Suprapubic skin (tissue), 3 donors: ENCODE measurements around the gene FAR2.

Experiments
- EP300 ChIP-seq: sonication (generic); formaldehyde crosslinking; IDR thresholded peaks from one replicate; pipeline ENCODE4 v1.6.1; 2017; ENCODE audit warnings: antibody characterized with exemption
- POLR2A ChIP-seq, 2 donors: fragments of 450-650 bp; IDR thresholded peaks; one replicate each; pipeline ENCODE4 v1.6.1; 2017; ENCODE audit warnings: antibody characterized with exemption in 2 of 2, mild to moderate bottlenecking in 2 of 2, moderate library complexity in 2 of 2
- TF ChIP-seq, protein P1 (sequence below), 2 donors: fragments of 200-600 bp in 1 of 2; fragments of 450-650 bp in 1 of 2; sonication (generic) in 1 of 2; IDR thresholded peaks; one replicate each; pipeline ENCODE4 v1.5.1; 2016 to 2019; ENCODE audit warnings: antibody characterized with exemption in 2 of 2, mild to moderate bottlenecking in 1 of 2, moderate library complexity in 1 of 2

DNA sequence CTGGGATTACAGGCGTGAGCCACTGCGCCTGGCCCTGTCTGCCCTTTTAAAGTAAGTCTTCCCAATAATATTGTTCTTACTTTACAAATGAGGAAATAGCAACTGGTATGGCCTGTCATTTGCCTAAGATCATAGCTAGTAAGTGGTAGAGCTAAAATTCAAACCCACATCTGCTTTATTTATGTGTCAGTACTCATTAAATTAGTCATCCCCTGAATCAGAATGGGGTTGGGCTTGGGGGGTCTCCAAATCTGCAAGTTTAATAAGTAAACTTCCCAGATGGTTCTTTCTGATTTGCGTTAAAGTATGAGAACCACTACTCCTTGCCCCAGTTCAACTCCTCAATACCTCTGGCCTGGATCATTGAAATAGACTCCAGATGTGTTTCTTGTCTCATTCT, 96.2 kb downstream of the FAR2 start:
- TF ChIP-seq, protein P1, sequence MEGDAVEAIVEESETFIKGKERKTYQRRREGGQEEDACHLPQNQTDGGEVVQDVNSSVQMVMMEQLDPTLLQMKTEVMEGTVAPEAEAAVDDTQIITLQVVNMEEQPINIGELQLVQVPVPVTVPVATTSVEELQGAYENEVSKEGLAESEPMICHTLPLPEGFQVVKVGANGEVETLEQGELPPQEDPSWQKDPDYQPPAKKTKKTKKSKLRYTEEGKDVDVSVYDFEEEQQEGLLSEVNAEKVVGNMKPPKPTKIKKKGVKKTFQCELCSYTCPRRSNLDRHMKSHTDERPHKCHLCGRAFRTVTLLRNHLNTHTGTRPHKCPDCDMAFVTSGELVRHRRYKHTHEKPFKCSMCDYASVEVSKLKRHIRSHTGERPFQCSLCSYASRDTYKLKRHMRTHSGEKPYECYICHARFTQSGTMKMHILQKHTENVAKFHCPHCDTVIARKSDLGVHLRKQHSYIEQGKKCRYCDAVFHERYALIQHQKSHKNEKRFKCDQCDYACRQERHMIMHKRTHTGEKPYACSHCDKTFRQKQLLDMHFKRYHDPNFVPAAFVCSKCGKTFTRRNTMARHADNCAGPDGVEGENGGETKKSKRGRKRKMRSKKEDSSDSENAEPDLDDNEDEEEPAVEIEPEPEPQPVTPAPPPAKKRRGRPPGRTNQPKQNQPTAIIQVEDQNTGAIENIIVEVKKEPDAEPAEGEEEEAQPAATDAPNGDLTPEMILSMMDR (IDR thresholded peaks at IDR 0.05), result no peak
- TF ChIP-seq EP300 (no peak), POLR2A (IDR thresholded peaks at IDR 0.05) (no peak)
